Mesenchymal stem cell (in vitro differentiated cells and primary cell): Measurements from ENCODE around the gene MACC1.
A peak's percentile ranks its signal among the peaks of the same experiment; 100 is the strongest.

Experiments
- DNase-seq: peaks from one replicate; pipeline ENCODE4 v3.0.0-alpha.2; 2013
- H2AFZ ChIP-seq: one replicate; pipeline ENCODE4 v1.6.1; 2013; ENCODE audit warnings: low read depth, mild to moderate bottlenecking, control low read depth, inconsistent platforms, low read length, moderate library complexity
- H2AK5ac ChIP-seq: 2 replicates; pipeline ENCODE4 v1.6.1; 2013; ENCODE audit warnings: low read length, moderate library complexity, mild to moderate bottlenecking, inconsistent platforms; ENCODE audit not compliant: severe bottlenecking
- H2BK120ac ChIP-seq: one replicate; pipeline ENCODE4 v1.6.1; 2013; ENCODE audit warnings: low read depth, mild to moderate bottlenecking, inconsistent platforms, low read length, moderate library complexity
- H2BK12ac ChIP-seq, 2 experiments: one replicate each; pipeline ENCODE4 v1.6.1; 2013; ENCODE audit warnings: inconsistent platforms in 2 of 2, low read length in 2 of 2, mild to moderate bottlenecking in 2 of 2, moderate library complexity in 2 of 2, control low read depth in 1 of 2
- H2BK15ac ChIP-seq: one replicate; pipeline ENCODE4 v1.6.1; 2013; ENCODE audit warnings: mild to moderate bottlenecking, low read depth, inconsistent platforms; ENCODE audit not compliant: poor library complexity, severe bottlenecking
- H2BK5ac ChIP-seq: 2 replicates; pipeline ENCODE4 v1.6.1; 2013; ENCODE audit warnings: low read depth, mild to moderate bottlenecking, low read length, control low read depth, inconsistent platforms; ENCODE audit not compliant: poor library complexity, severe bottlenecking
- H3K14ac ChIP-seq, 2 experiments: one replicate each; pipeline ENCODE4 v1.6.1; 2013; ENCODE audit warnings: inconsistent platforms in 2 of 2, low read length in 2 of 2, control low read depth in 1 of 2, mild to moderate bottlenecking in 1 of 2, moderate library complexity in 1 of 2
- H3K18ac ChIP-seq, 2 experiments: one replicate each; pipeline ENCODE4 v1.6.1; 2013; ENCODE audit warnings: inconsistent platforms in 2 of 2, low read length in 2 of 2, control low read depth in 1 of 2, low read depth in 1 of 2, mild to moderate bottlenecking in 1 of 2
- H3K23ac ChIP-seq, 2 experiments: one replicate each; pipeline ENCODE4 v1.6.1; 2013; ENCODE audit warnings: inconsistent platforms in 2 of 2, low read length in 2 of 2, mild to moderate bottlenecking in 2 of 2, moderate library complexity in 2 of 2, control low read depth in 1 of 2
- H3K27ac ChIP-seq: 2 replicates; pipeline ENCODE4 v1.5.1; 2013; ENCODE audit warnings: mild to moderate bottlenecking, moderate library complexity, low read length, control low read depth, inconsistent platforms; ENCODE audit not compliant: poor library complexity, severe bottlenecking
- H3K27me3 ChIP-seq, 2 experiments: 2 replicates each; pipeline versions ENCODE4 v1.6.1 to v1.7.0; 2013; ENCODE audit warnings: low read length in 2 of 2, mild to moderate bottlenecking in 2 of 2, moderate library complexity in 2 of 2, control low read depth in 1 of 2, inconsistent platforms in 1 of 2; ENCODE audit not compliant: control insufficient read depth in 1 of 2, insufficient read depth in 1 of 2
- H3K36me3 ChIP-seq, 2 experiments: 2 replicates each; pipeline versions ENCODE4 v1.6.1 to v1.7.0; 2013; ENCODE audit warnings: low read length in 2 of 2, control low read depth in 1 of 2, inconsistent platforms in 1 of 2, low read depth in 1 of 2, mild to moderate bottlenecking in 1 of 2; ENCODE audit not compliant: insufficient read depth in 2 of 2, control insufficient read depth in 1 of 2
- H3K4ac ChIP-seq, 2 experiments: one replicate each; pipeline ENCODE4 v1.6.1; 2013; ENCODE audit warnings: inconsistent platforms in 2 of 2, low read length in 2 of 2, mild to moderate bottlenecking in 2 of 2, moderate library complexity in 2 of 2, control low read depth in 1 of 2, low read depth in 1 of 2
- H3K4me1 ChIP-seq: 2 replicates; pipeline ENCODE4 v1.6.1; 2013; ENCODE audit warnings: low read depth, low read length, control low read depth; ENCODE audit not compliant: control insufficient read depth, insufficient read depth
- H3K4me2 ChIP-seq: 2 replicates; pipeline ENCODE4 v1.6.1; 2013; ENCODE audit warnings: low read length, mild to moderate bottlenecking, inconsistent platforms; ENCODE audit not compliant: poor library complexity, severe bottlenecking
- H3K4me3 ChIP-seq, 2 experiments: 2 replicates each; pipeline versions ENCODE4 v1.5.1 to v1.7.0; 2013; ENCODE audit warnings: low read length in 2 of 2, mild to moderate bottlenecking in 2 of 2, control low read depth in 1 of 2, low read depth in 1 of 2; ENCODE audit not compliant: insufficient read depth in 1 of 2
- H3K79me1 ChIP-seq: replicated peaks from 2 replicates; pipeline ENCODE4 v1.6.1; 2013; ENCODE audit warnings: mild to moderate bottlenecking, control low read depth, low read length, inconsistent platforms; ENCODE audit not compliant: poor library complexity, severe bottlenecking
- H3K9ac ChIP-seq: 2 replicates; pipeline ENCODE4 v1.7.0; 2013; ENCODE audit warnings: mild to moderate bottlenecking, low read length, moderate library complexity
- H3K9me3 ChIP-seq: 2 replicates; pipeline ENCODE4 v1.7.0; 2013; ENCODE audit warnings: mild to moderate bottlenecking, low read length; ENCODE audit not compliant: control insufficient read depth
- H4K8ac ChIP-seq: one replicate; pipeline ENCODE4 v1.6.1; 2013; ENCODE audit warnings: inconsistent platforms, mild to moderate bottlenecking, low read length, moderate library complexity
- H4K91ac ChIP-seq: one replicate; pipeline ENCODE4 v1.6.1; 2013; ENCODE audit warnings: mild to moderate bottlenecking, low read length, inconsistent platforms
- WGBS: methylation state at CpG from one replicate; pipeline ENCODE4 v1.1.7; 2013; ENCODE audit warnings: mixed read lengths; 5-methylcytosine and 5-hydroxymethylcytosine counted together

MACC1 gene

GRCh38 chr7:20249920-20250319 is 32.7 kb upstream of the MACC1 start:
- H2AFZ ChIP-seq, result no peak overlapping the region
- peaks cover 2% of the 10 kb centered on the region for H3K4me1 ChIP-seq
- H3K27me3 ChIP-seq, result no peaks in the 10 kb centered on the region
- WGBS, result 80% methylated on average over 1 of the region's 1 CpG
- H4K8ac ChIP-seq, result no peak overlapping the region
- H4K91ac ChIP-seq, result no peak overlapping the region
- H2BK120ac ChIP-seq, result no peak overlapping the region
- no peak overlapping the region for H3K9ac ChIP-seq
- H3K4ac ChIP-seq, result no peak overlapping the region
- no peaks in the 10 kb centered on the region for H3K79me1 ChIP-seq
- H3K18ac ChIP-seq, result no peak overlapping the region
- no peak for DNase-seq
- H3K9me3 ChIP-seq, result no peaks in the 10 kb centered on the region
- no peak overlapping the region for H2BK12ac ChIP-seq
- H3K4me3 ChIP-seq, result no peak overlapping the region
- H2AK5ac ChIP-seq, result no peak overlapping the region
- peak overlapping the region; percentile 55 for H3K27ac ChIP-seq
- no peak overlapping the region for H2BK15ac ChIP-seq
- H3K36me3 ChIP-seq, result no peaks in the 10 kb centered on the region
- H3K14ac ChIP-seq, result no peak overlapping the region
- no peak overlapping the region for H3K23ac ChIP-seq
- no peak overlapping the region for H2BK5ac ChIP-seq
- H3K4me2 ChIP-seq, result no peak overlapping the region

GRCh38 chr7:20249376-20249775 is 32.2 kb upstream of the MACC1 start:
- Histone ChIP-seq H2AFZ (no peak overlapping the region), H3K36me3 (no peaks in the 10 kb centered on the region), H4K91ac (no peak overlapping the region), H3K79me1 (no peaks in the 10 kb centered on the region), H3K18ac (no peak overlapping the region), H3K27ac (no peak overlapping the region), H3K9me3 (no peaks in the 10 kb centered on the region), H2BK15ac (no peak overlapping the region), H3K4me1 (peaks cover 2% of the 10 kb centered on the region), H3K4me3 (no peak overlapping the region), H3K9ac (no peak overlapping the region), H3K23ac (no peak overlapping the region), H2BK120ac (no peak overlapping the region), H3K14ac (no peak overlapping the region), H2BK12ac (no peak overlapping the region), H3K27me3 (no peaks in the 10 kb centered on the region), H2BK5ac (no peak overlapping the region), H2AK5ac (no peak overlapping the region), H3K4ac (no peak overlapping the region), H3K4me2 (no peak overlapping the region), H4K8ac (no peak overlapping the region)
- DNase-seq, result no peak
- WGBS, result 94% methylated on average over 2 of the region's 4 CpGs

GRCh38 chr7:20246236-20246635 is 29.1 kb upstream of the MACC1 start:
- no peak overlapping the region for H2BK120ac ChIP-seq
- H3K36me3 ChIP-seq, result no peaks in the 10 kb centered on the region
- no peak overlapping the region for H3K9ac ChIP-seq
- no peak overlapping the region for H2AFZ ChIP-seq
- H3K23ac ChIP-seq, result no peak overlapping the region
- H2BK12ac ChIP-seq, result no peak overlapping the region
- H3K79me1 ChIP-seq, result no peaks in the 10 kb centered on the region
- no peaks in the 10 kb centered on the region for H3K27me3 ChIP-seq
- no peak for DNase-seq
- H3K14ac ChIP-seq, result peak overlapping the region in 1 of 2 experiments; percentile 4
- no peak overlapping the region for H3K18ac ChIP-seq
- H2BK5ac ChIP-seq, result no peak overlapping the region
- H2AK5ac ChIP-seq, result peak overlapping the region; percentile 23
- H3K4me3 ChIP-seq, result no peak overlapping the region
- no peak overlapping the region for H2BK15ac ChIP-seq
- H4K8ac ChIP-seq, result no peak overlapping the region
- H4K91ac ChIP-seq, result no peak overlapping the region
- H3K4me2 ChIP-seq, result no peak overlapping the region
- peaks cover 2% of the 10 kb centered on the region for H3K4me1 ChIP-seq
- 97% methylated on average over 4 of the region's 5 CpGs for WGBS
- no peaks in the 10 kb centered on the region for H3K9me3 ChIP-seq
- H3K4ac ChIP-seq, result no peak overlapping the region
- no peak overlapping the region for H3K27ac ChIP-seq

GRCh38 chr7:20244334-20245120 is 27.3 kb upstream of the MACC1 start:
- Histone ChIP-seq H3K23ac (no peak overlapping the region), H3K36me3 (no peaks in the 10 kb centered on the region), H2BK12ac (no peak overlapping the region), H3K27ac (no peak overlapping the region), H3K9me3 (no peaks in the 10 kb centered on the region), H3K79me1 (no peaks in the 10 kb centered on the region), H4K8ac (no peak overlapping the region), H2BK15ac (no peak overlapping the region), H2AFZ (no peak overlapping the region), H3K4me2 (no peak overlapping the region), H2AK5ac (no peak overlapping the region), H3K4ac (no peak overlapping the region), H3K9ac (peak overlapping the region; percentile 26), H2BK120ac (no peak overlapping the region), H3K14ac (no peak overlapping the region), H3K4me1 (peaks cover 2% of the 10 kb centered on the region), H2BK5ac (no peak overlapping the region), H3K27me3 (no peaks in the 10 kb centered on the region), H3K18ac (no peak overlapping the region), H4K91ac (no peak overlapping the region), H3K4me3 (no peak overlapping the region)
- 50% methylated on average over 1 of the region's 3 CpGs for WGBS
- DNase-seq, result no peak
